ENCODE results near the gene TENM3.
"Not testable (repeated sequence)": the region's sequence is repeated elsewhere in the genome, so short reads cannot be mapped to it uniquely, and the experiment has no call there.

The TENM3 gene
- total RNA-seq = 0 to 5.5 (median 0) reads per million in 17 experiments

DNA sequence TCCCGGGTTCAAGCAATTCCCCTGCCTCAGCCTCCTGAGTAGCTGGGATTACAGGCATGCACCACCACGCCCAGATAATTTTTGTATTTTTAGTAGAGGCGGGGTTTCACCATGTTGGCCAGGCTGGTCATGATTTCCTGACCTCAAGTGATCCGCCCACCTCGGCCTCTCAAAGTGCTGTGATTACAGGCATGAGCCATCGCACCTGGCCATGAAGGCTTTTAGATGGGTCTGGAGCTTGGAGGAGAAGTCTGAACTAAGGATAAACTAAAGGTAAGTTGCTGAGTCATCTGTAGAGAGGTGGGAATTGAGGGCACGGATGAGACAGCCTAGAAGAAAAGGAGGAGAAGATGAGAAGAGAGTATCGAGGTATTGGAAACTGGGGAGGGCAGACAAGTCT, at the start of gene TENM3:
TSS of gene TENM3 (plus strand) at position 199 of the 400 bp plus-strand sequence. CDS start 80,619 bp downstream, outside the sequence.
- not testable (repeated sequence) for DNase-seq

DNA sequence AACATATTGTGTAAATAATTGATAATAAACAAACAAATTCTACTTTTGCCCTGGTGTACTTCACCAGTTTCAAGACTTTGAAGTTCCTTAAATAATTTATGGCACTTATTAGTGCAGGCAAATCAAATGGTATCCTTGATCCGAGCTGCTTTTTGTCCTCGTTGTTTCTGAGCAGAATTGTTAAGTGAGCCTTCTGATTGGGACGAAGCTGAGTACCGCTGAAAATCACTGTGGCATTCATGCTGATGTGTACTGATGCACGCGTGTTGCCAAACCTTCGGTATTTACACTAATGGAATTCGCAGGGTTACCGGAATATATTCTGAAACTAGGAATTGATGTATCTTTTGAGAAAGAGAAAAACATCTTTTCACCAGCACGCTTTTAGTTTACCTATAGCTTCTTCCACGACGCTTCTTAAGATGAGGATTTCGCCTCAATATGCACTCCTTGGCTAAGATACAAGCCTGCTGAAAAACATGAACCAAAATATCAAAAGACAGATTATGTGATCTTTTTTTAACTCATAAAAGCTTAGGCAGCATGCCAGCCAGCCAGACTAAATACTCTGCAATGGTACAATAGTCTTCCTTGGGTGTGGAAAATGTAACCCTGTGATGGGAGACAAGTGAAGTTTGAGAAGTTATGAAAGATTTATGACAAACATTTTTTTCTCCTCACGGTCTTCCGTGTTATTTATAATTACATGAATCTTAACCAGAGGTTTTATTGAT, 48.9 kb upstream of the TENM3 start:
- no peak for DNase-seq

DNA sequence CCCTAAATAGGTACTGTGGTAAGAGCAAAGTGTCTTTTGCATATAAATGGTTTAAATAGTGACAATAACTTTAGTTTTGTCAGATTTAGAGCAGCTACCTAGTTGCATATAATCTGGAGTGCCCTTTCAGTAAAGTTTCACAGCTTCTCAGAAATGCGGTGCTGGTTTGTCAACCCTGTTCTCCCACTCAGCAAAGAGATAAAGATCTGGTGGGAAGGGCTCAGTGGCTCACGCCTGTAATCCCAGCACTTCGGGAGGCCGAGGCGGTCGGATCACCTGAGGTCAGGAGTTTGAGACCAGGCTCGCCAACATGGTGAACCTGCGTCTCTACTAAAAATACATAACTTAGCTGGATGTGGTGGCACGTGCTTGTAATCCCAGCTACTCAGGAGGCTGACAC, 45.6 kb upstream of the TENM3 start:
- DNase-seq = no peak

DNA sequence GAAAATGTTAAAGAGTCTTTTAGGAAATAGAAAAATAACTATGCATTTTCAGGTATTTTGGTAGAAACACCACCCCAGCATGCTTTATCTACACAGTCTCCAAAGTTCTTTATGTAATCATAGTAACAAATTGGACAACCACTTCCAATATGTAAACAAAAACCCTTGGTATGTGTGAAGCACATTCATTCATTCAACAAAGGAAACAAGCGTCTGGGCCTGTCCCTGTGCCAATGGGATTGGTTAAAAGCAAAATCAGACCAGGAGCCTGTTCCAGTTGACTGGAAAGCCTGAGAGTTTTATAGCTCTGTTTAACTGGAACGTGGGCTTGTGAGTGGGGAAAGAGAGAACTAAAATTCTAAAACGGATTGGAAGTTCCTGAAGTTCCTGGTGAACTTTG, 41.3 kb upstream of the TENM3 start:
- DNase-seq = no peak

DNA sequence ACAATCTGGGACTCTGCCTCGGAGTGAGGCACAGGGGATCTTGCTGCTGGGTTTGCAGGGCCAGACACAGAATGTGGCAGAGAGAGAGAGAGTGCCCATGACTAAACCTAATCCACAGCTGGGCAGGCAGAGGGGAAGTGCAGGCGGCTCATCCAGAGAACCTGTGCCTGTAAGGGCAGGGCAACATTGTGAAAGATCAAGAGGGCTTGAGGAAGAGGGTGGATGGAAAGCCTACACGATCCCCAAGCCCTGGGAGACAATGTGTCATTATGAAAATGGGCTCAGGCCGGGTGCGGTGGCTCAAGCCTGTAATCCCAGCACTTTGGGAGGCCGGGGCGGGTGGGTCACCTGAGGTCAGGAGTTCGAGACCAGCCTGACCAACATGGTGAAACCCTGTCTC, 40.6 kb upstream of the TENM3 start:
- no peak for DNase-seq

DNA sequence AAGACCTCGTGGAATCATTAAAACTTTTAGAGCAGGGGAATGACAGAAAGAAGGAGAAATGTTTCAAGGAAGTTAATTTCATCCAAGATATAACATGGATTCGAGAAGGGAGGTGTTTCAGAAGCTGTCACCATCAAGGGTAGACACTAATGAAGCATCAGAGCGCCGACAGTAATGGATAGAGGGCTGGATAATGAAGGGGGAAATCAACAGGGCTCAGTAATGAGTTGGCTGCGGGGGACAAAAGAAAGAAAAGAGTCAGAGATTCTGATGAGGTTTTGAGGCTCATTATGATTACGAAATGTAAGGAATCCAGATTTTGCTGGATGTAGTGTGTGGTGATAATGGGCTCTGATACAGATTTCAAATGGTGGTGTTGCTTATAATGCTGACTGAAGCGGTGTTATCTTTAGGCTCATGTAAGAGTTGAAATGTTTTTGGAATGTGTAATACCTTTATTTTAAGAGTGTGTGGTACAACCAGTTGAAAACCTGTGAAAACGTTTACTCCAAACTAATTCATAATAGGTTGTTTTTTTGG, 39.3 kb upstream of the TENM3 start:
- DNase-seq = no peak

DNA sequence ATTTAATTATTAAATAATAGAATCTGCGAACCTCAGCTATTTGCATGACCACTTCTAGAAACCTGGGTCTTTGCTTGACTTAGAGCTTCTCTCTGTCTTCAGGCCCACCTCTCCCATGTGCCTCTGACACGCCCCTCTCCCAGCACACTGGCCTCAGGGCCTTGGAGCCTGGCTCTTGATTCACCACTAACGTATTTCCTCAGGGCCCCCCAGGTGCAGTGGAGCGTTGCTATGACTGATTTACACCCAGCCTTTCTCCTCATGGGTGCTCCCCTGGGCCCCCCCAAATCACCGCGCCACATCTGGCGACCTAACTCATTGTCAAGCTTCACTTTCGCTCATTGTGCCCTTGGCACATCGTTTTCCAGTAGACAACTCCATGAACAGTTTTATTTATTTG, 37.9 kb upstream of the TENM3 start:
- DNase-seq = no peak

DNA sequence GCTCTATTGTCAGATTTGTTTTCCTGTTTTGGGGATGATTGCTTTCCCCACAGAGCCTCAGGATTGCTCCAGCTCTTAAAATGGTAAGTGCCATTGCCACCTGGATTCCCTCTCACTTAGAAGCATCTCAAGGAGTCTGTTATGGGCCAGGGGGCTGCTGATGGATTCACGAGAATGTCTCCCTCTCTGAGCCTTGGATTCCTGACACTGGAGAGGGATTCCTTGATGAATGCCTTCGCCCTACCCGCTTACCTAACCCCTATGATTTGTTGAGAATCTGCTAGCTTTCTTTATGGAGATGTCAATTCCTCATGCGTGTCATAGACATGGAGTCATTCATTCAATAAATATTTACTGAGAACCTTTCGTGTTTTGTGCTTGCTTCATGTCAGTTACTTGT, 36.9 kb upstream of the TENM3 start:
- no peak for DNase-seq

DNA sequence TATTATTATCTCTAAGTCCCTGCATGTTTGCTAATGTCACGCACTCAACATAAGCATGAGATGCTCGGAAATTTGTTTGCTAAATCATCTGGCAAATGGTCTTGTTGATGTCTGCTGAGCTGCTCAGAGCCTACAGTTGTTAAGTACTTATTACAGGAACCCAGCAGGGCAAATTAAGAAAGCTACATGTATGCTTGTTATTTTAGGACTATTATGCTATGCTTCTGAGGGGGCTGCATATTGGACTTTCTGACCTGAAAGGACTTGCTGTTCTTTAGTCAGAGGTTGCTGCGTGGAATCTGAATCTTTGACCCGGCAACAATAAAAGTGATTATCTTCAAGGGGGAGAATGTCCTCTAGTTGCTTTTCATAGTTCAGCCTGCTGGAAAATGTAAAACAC, 36.3 kb upstream of the TENM3 start:
- DNase-seq = no peak

DNA sequence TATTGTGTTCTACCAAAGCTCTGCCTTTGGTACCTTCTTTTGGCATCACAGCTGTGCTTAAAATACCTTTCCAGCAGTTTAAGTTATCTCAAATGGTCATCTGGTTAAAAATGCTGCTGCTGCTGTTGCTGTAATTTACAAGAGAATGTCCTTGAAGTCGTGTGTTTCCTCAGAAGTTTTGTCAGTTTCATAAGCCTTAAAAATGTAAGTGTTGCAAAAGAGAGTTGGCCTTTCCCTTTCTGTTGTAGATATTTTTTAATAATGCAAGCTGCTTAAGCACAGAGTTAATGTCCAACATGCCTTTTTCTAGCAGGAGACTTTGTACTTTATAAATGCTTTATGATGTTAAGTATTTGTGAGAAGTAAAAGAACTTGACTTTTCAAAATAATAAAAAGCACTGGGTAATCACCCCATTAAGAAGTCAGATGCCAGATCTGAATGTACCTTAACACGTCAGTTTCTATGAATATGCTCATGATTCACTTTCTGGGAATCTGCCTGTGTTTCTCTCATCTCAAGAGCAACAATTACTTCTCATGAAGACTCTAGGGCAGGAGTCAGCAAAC, 35.3 kb upstream of the TENM3 start:
- DNase-seq = no peak

DNA sequence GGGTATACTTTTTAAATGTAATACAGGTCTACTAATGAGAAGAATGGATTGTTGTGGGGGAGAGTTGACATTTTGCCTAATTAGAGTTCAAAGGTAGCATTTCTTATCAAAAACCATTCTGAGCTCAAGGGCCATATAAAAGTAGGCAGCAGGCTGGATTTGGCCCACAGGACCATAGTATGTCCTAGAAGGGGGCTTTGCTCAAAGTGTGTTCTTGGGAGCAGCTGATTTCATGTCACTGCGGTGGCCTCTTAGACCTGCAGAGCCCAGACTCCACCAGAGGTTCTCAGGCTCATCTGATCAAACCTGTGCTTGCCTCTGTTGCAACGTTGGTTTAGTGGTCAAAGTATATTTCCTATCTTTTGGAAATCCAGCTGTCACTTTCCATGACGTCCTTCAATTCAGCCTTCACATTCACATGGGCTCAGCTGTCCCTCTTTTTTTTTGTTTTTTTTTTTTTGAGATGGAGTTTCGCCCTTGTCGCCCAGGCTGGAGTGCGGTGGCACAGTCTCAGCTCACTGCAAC, 34.6 kb upstream of the TENM3 start:
- DNase-seq = no peak

DNA sequence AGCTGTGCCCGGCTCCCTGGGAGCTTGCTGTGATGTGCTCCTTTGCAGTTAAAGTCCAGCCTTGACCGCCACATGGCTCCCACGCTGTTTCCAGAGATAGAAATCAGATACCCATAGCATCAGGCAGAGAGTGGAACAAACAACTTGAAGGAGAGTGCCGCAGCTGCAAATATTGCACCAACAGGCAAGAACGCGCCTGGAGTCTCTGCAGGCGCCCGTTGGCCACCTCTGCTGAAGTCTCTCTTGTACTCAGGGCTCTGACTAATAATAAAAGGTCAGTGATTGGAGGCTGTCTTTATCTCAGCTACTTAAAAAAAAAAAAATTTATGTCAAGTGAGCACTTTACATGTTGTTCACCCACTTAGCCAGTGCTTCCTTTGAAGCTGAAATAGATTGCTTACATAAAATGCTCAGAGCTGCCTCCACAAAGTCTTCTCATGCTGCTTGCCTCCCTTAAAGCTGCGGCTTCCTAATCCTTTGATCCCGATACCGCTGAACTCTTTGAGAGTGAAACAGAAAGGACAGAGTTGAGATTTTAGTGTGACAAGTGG, 30.9 kb upstream of the TENM3 start:
- no peak for DNase-seq

DNA sequence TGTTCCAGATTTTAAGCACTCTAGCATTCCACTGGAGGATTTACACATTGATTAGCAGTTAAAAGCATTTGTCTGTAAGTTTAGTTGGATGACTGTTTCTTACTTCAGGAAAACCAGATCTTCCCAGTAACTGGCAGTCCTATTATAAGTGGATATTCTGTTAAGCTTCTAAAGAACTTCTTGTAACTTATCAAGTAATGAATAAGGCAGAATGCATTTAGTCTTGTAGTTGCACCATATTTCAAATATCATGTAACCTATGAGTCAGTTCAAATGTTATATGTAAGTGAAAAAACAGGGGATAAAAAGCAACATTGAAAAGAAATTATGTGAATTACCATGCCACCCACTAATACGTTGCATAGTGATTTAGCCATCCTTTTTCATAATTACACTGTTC, 30.2 kb upstream of the TENM3 start:
- no peak for DNase-seq

DNA sequence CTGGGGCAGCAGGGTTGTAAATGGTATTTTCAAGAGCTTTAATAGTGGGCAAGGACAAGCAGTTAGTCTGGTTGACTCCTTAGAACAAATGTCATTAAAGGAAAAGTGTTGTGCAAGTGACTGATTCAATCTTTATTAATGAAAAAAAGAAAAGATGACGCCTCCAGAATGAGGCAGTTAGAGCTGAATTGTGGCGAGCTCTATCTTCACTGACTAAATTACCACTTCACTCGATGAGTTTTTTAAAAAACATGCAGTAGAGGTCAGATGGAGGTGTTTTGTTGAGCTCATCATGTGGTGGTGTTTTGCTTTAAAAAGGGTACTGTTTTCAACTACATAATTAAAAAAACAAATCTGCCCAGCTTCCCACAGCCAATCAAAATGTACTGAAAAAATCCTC, 28.1 kb upstream of the TENM3 start:
- DNase-seq = no peak

DNA sequence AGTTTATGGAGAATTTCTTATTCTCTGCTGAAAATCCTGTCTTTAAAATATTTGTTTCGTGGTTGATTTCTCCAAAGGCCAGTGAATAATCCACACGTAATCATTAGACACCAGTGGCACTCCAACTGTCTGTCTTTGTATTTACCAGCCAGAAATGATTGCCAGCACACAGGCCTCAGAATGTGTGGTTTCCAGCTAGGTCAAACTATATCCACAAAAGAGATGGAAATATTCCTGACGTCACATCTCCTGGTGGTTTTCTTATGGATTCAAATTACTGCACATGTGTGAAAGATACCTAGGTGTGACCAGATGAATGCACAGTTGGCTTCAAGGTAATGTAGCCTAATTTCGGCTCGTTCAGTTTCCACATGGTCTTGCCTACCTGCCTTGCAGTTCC, 27.2 kb upstream of the TENM3 start:
- DNase-seq = no peak

DNA sequence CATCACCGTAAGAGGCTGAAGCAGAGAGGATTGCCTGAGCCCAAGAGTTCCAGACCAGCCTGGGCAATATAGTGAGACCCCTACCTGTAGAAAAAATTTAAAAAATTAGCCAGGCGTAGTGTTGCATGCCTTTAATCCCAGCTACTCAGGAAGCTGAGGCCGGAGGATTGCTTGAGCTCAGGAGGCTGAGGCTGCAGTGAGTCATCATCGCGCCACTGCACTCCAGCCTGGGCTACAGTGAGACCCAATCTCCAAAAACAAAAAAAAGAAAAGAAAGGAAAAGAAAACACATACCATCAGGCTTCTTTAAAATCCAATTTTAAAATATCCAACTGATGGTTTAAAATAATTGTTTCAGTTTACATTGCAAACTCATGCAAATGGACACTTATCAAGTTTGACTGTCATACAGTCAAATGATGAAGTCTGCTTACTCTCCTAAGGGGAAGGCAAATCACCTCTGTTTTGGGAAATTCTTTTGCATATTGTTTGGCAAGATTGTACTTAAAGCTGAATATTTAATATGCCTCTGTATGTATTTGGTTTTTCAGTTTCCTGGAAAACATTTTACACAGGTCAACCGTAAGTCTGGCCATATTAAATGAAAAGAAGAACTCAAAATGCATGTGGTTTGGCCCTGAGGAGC, 23.7 kb upstream of the TENM3 start:
- no peak for DNase-seq

DNA sequence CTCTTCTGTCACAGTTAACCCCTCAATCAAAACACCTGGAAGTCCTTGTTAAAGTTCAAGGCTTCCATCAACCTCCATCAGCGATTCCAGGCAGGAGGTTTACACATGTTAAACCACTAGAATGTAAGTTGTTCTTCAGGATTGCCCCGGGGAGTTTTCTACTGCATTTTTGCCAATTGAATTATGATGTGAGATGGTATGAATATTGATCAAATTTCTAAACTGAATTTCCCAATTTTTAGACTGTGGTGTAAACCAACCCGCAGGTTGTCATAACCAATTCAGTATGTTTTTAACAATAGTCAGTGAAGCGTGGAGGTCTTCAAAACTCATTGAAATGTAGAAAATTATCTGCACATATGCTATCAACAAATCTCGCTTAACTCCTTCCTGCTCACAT, 21.2 kb upstream of the TENM3 start:
- no peak for DNase-seq

DNA sequence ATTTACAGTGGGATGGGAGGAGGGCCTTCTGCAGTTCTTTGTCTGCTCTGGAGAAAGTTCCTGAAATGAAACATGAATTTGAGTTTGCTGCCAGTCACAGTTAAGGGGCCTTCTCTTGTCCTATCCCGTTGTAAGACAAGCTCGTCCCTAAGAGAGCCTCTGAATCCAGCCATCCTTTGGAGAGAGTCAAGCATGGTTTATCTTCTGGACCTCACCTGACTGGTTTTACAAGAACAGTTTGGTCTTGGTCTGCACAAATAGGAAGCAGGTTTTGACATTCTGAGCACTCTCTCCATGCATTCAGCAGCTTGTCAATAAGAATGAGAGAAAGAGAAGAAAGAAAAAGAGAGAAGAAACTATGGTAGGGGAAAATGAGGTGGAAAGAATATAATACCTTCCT, 20.4 kb upstream of the TENM3 start:
- DNase-seq = no peak

DNA sequence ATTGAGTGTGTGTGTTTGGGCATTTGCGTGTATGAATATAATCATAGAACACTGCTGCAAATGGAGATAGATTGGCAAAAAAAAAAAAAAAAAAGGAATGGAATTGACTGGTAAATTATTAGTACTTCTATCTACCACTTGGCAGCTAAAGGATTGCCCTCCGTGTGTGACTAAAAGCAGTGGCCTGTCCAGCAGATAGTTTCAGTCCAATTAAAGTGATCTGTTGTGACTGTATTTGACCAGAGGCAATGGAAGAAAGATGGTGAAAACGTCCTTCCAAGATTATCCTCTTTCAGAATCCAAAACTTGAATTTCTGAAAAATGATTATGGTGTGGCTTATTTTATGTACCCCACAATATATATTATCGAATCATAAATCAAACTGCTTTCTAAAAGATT, 19.5 kb upstream of the TENM3 start:
- no peak for DNase-seq

DNA sequence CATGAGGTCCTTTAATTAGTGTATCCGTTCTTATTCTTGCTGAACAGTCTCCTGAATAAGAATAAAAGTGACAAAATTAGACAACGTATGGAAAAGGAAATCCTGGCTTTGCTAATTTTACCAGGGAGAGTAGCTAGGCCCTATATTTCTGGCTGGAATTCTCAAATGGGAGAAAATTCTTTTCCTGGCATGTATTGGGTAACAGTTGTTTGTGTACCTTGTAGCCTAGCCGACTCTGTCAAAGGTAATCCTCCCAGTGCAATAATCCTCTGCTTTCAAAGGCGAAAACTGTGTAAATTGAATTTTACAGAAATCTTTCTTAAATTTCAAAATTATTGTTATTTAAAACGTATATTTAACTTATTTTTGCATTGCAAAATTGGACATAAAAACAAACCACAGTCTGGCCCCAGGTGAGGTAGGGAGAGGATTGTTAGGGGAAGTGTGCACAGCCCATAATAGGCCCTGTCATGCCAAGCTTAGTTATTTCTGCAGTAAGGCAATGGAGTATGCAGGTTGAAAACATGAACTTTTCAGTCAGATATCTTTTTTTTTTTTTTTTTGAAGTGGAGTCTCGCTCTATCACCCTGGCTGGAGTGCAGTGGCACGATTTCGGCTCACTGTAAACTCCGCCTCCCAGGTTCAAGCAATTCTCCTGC, 18.9 kb upstream of the TENM3 start:
- DNase-seq = no peak

DNA sequence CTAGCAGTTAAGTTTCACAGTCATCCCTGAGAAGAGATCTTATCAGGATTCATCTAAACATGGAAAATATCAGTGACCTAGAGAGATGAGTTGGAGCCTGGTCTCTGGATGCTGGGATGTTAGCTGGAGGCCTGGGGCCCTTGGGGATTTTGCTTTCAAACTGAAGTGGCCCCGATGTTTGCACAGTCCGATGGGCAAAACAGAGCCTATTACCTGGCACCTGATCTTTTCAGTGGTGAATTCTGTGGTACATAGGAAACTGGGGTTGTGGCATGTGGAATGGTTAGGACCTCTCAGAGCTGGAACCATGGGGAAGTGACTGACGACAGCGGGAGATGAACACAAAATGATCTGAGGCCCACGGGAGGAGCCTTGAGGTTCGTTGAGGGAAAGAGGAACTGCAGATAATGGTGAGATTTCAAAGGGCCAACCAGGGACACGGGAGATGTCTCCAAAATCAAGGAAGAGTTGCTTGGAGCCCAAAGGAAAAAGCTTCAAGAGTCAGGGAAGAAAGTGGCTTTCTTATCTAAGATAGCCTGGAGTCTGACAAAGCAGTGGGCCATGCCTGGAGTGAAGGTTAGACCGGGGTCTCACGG, 17.8 kb upstream of the TENM3 start:
- DNase-seq = no peak

DNA sequence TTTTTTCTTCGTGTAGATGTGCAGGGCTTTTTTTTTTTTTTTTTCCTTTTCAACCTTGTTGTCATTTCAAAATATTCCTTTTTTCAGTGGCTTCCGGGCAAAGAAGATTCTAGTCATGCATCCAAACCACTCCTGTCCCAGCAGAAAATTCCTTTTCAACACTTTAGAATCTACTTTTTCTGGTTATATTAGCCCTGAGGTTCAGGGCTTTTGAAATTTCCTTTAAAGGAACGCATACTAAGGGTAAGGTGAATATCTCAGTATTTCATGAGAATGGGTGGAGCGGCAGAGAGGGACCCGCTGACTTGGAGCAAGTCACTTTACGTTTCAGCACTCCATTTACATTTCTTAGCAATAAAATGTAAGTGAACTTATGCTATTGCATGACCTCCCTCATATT, 15.6 kb upstream of the TENM3 start:
- no peak for DNase-seq

Data from suppressor macrophage (primary cell).